SK-N-SH (cell line): ENCODE results near the gene PSME1. TPM values are rescaled to one million over a fixed set of nuclear protein-coding genes. Genes with fewer than 3 reads are reported as not detected.
A peak's percentile ranks its signal among the peaks of the same experiment; 100 is the strongest.

Experiments used
- CTCF ChIA-PET: fragments of 300-600, 350-600 bp; formaldehyde crosslinking; extraction: SDS; loops from one replicate; lab custom pipeline; 2021; lab: Yijun Ruan, JAX
- POLR2A ChIA-PET: fragments of 350-600 bp; sonication (Branson Sonifier 250); formaldehyde crosslinking; extraction: SDS; loops from one replicate; lab custom pipeline; 2020; ENCODE audit warnings: antibody characterized with exemption, inconsistent platforms; lab: Yijun Ruan, JAX
- DNase-seq: peaks from one replicate; pipeline ENCODE4 v3.0.0; 2012
- H2AFZ ChIP-seq: fragments of 200-600 bp; sonication (generic); 2 replicates; pipeline ENCODE4 v1.8.1; 2016; ENCODE audit warnings: antibody characterized with exemption, mild to moderate bottlenecking, low read depth
- H3F3A ChIP-seq: fragments of 200-600 bp; sonication (generic); replicated peaks from 2 replicates; pipeline ENCODE3; 2016; ENCODE audit warnings: antibody characterized with exemption, mild to moderate bottlenecking; ENCODE audit not compliant: insufficient read depth
- H3K27ac ChIP-seq, 2 experiments: fragments of 200-500 bp in 1 of 2; fragments of 200-600 bp in 1 of 2; sonication (Bioruptor generic) in 1 of 2; sonication (generic), shearing (Covaris generic) in 1 of 2; 2 replicates each; pipeline versions ENCODE4 v1.5.1 to v1.6.1; 2014 to 2016; ENCODE audit warnings: low read depth in 2 of 2, inconsistent platforms in 1 of 2, low read length in 1 of 2, mild to moderate bottlenecking in 1 of 2, mixed read lengths in 1 of 2
- H3K27me3 ChIP-seq: fragments of 200-600 bp; sonication (generic), shearing (Covaris generic); 2 replicates; pipeline ENCODE4 v1.6.1; 2016; ENCODE audit warnings: mixed run types; ENCODE audit not compliant: insufficient read depth
- H3K36me3 ChIP-seq, 2 experiments: fragments of 200-500 bp in 1 of 2; fragments of 200-600 bp in 1 of 2; sonication (Bioruptor generic) in 1 of 2; sonication (generic) in 1 of 2; replicated peaks in 1 of 2; 2 replicates each; pipeline versions ENCODE3 to v1.5.1; 2014 to 2016; ENCODE audit warnings: low read length in 1 of 2, mild to moderate bottlenecking in 1 of 2; ENCODE audit not compliant: insufficient read depth in 2 of 2, control insufficient read depth in 1 of 2
- H3K4me1 ChIP-seq, 2 experiments: fragments of 200-500 bp in 1 of 2; fragments of 200-600 bp in 1 of 2; sonication (Bioruptor generic) in 1 of 2; sonication (generic), shearing (Covaris generic) in 1 of 2; 2 replicates each; pipeline versions ENCODE4 v1.5.1 to v1.6.1; 2014 to 2016; ENCODE audit warnings: low read depth in 1 of 2, low read length in 1 of 2, mixed run types in 1 of 2; ENCODE audit not compliant: insufficient read depth in 2 of 2, control insufficient read depth in 1 of 2
- H3K4me2 ChIP-seq: fragments of 200-600 bp; sonication (generic), shearing (Covaris generic); 2 replicates; pipeline ENCODE4 v1.6.1; 2017; ENCODE audit warnings: mixed run types
- H3K4me3 ChIP-seq, 2 experiments: fragments of 200-500 bp in 1 of 2; fragments of 200-600 bp in 1 of 2; sonication (Bioruptor generic) in 1 of 2; sonication (generic), shearing (Covaris generic) in 1 of 2; 2 replicates each; pipeline versions ENCODE4 v1.5.1 to v1.8.1; 2014 to 2016; ENCODE audit warnings: low read depth in 2 of 2, inconsistent platforms in 1 of 2, low read length in 1 of 2, mild to moderate bottlenecking in 1 of 2, mixed read lengths in 1 of 2, moderate library complexity in 1 of 2
- H3K79me2 ChIP-seq: fragments of 200-600 bp; sonication (generic); 2 replicates; pipeline ENCODE4 v1.8.1; 2017; ENCODE audit warnings: mild to moderate bottlenecking; ENCODE audit not compliant: insufficient read depth
- H3K9ac ChIP-seq: fragments of 200-600 bp; sonication (generic); 2 replicates; pipeline ENCODE4 v1.6.1; 2017; ENCODE audit warnings: mixed run types
- H3K9me2 ChIP-seq: fragments of 200-600 bp; sonication (generic); 2 replicates; pipeline ENCODE4 v1.6.1; 2017; ENCODE audit warnings: mixed run types
- H3K9me3 ChIP-seq: fragments of 200-600 bp; sonication (generic); 2 replicates; pipeline ENCODE4 v1.6.1; 2017; ENCODE audit warnings: mixed run types, mild to moderate bottlenecking, moderate library complexity
- H4K20me1 ChIP-seq: fragments of 200-600 bp; sonication (generic); 2 replicates; pipeline ENCODE4 v1.6.1; 2017; ENCODE audit warnings: mild to moderate bottlenecking, mixed run types; ENCODE audit not compliant: insufficient read depth
- ELF1 ChIP-seq: IDR thresholded peaks from 2 replicates; pipeline ENCODE4 v1.4.0; 2012
- EP300 ChIP-seq, 2 experiments: IDR thresholded peaks; 2 replicates each; pipeline versions ENCODE4 v1.4.0 to v1.6.1; 2012; ENCODE audit warnings: borderline replicate concordance in 1 of 2, low read depth in 1 of 2, low read length in 1 of 2
- EZH2phosphoT487 ChIP-seq: fragments of 200-600 bp; sonication (generic); IDR thresholded peaks from 2 replicates; pipeline ENCODE4 v1.6.1; 2017; ENCODE audit warnings: low read depth, mixed run types, mild to moderate bottlenecking, antibody characterized with exemption, moderate library complexity, borderline replicate concordance
- FOSL2 ChIP-seq: IDR thresholded peaks from 2 replicates; pipeline ENCODE4 v1.4.0; 2012; ENCODE audit warnings: low read depth, mild to moderate bottlenecking, moderate library complexity, borderline replicate concordance
- FOXJ3 ChIP-seq: sonication (generic); formaldehyde crosslinking; IDR thresholded peaks from 2 replicates; pipeline ENCODE4 v1.5.1; 2020; ENCODE audit warnings: mild to moderate bottlenecking, missing genetic modification reagents
- GABPA ChIP-seq: IDR thresholded peaks from 2 replicates; pipeline ENCODE4 v1.4.0; 2012; ENCODE audit warnings: low read depth, mild to moderate bottlenecking
- GATA2 ChIP-seq: sonication (generic); formaldehyde crosslinking; IDR thresholded peaks from 2 replicates; pipeline ENCODE4 v1.5.0; 2020; ENCODE audit warnings: mild to moderate bottlenecking, missing genetic modification reagents
- MEF2A ChIP-seq: IDR thresholded peaks from 2 replicates; pipeline ENCODE4 v1.4.0; 2012; ENCODE audit warnings: low read depth, borderline replicate concordance
- MXI1 ChIP-seq: IDR thresholded peaks from 2 replicates; pipeline ENCODE4 v1.6.1; 2012; ENCODE audit warnings: mild to moderate bottlenecking, low read depth, low read length, improper control_type of control experiment
- NFIC ChIP-seq: IDR thresholded peaks from 2 replicates; pipeline ENCODE4 v1.4.0; 2012; ENCODE audit warnings: borderline replicate concordance
- PBX3 ChIP-seq: IDR thresholded peaks from 2 replicates; pipeline ENCODE4; 2012
- POLR2AphosphoS5 ChIP-seq: IDR thresholded peaks from 2 replicates; pipeline ENCODE4 v1.6.1; 2012; ENCODE audit warnings: low read depth, low read length
- RFX5 ChIP-seq: IDR thresholded peaks from 2 replicates; pipeline ENCODE4 v1.6.1; 2012; ENCODE audit warnings: mild to moderate bottlenecking, improper control_type of control experiment, low read length
- SIN3A ChIP-seq: IDR thresholded peaks from 2 replicates; pipeline ENCODE4 v1.6.1; 2012; ENCODE audit warnings: low read depth, mild to moderate bottlenecking, low read length, moderate library complexity, borderline replicate concordance
- SMC3 ChIP-seq: IDR thresholded peaks from 2 replicates; pipeline ENCODE4 v1.6.1; 2012; ENCODE audit warnings: low read depth, low read length, improper control_type of control experiment
- TAF1 ChIP-seq: IDR thresholded peaks from 2 replicates; pipeline ENCODE4 v1.6.1; 2012; ENCODE audit warnings: low read depth, mild to moderate bottlenecking, low read length, moderate library complexity, borderline replicate concordance
- WGBS: methylation state at CpG from one replicate; pipeline ENCODE4 v1.1.6; 2017; ENCODE audit warnings: low lambda C conversion rate; 5-methylcytosine and 5-hydroxymethylcytosine counted together
- polyA plus RNA-seq, 3 experiments: library from polyadenylated mRNA; depleted of rRNA; stranded (reverse); fragments of >200 nt; gene quantifications; 2 replicates each; pipeline ENCODE4 v1.2.3, GENCODE V29; 2012
- TF ChIP-seq, protein P1 (sequence below): IDR thresholded peaks from 2 replicates; pipeline ENCODE4 v1.6.1; 2012; ENCODE audit warnings: mild to moderate bottlenecking, low read depth, low read length, moderate library complexity
- TF ChIP-seq, protein P2 (sequence below): fragments of 150-350 bp; IDR thresholded peaks from 2 replicates; pipeline ENCODE4 v1.6.1; 2016; ENCODE audit warnings: mild to moderate bottlenecking, low read depth, low read length
- TF ChIP-seq, protein P3 (sequence below): IDR thresholded peaks from 2 replicates; pipeline ENCODE4 v1.4.0; 2012; ENCODE audit warnings: low read depth, borderline replicate concordance

The PSME1 gene
- polyA plus RNA-seq, 1 of the 3 experiments (the other 2 are of a cell fraction): 287 TPM

GRCh38 chr14:24116128-24116814 lies 19.7 kb upstream of the PSME1 start:
- Histone ChIP-seq H3F3A (peaks cover 11% of the 10 kb centered on the region), H3K9me2 (no peaks in the 10 kb centered on the region), H3K4me3 (peak overlapping the region; percentile 17 to 88; a peak in 1 of 4 replicates), H3K9ac (no peak overlapping the region; the same call in 1 of the 2 replicates), H3K36me3 (peaks cover 12 to 39% of the 10 kb centered on the region in 2 experiments), H3K27me3 (no peaks in the 10 kb centered on the region), H3K9me3 (no peaks in the 10 kb centered on the region), H3K79me2 (peaks cover 6% of the 10 kb centered on the region; the same call in 1 of the 2 replicates), H3K4me1 (peaks cover 10 to 17% of the 10 kb centered on the region in 2 experiments), H3K4me2 (peak overlapping the region; percentile 90), H3K27ac (no peak overlapping the region), H2AFZ (no peak overlapping the region), H4K20me1 (no peaks in the 10 kb centered on the region)
- WGBS: 79% methylated on average over 6 of the region's 6 CpGs
- CTCF ChIA-PET: interaction anchor here (0.8 to 3.8 kb wide), 6 partner anchors 7 to 70 kb away, joined by 3 to 16 read pairs (median 4); partner anchors contain the start of gene IRF9
- POLR2A ChIA-PET: interaction anchor here (0.9 to 3.2 kb wide), 2 partner anchors 20 kb away, joined by 5 to 21 read pairs; partner anchors contain the start of gene PSME1
- DNase-seq: no peak
- TF ChIP-seq MEF2A (no peak), GABPA (no peak), PBX3 (no peak), FOXJ3 (CRISPR knock-in tag) (no peak), ELF1 (no peak), POLR2AphosphoS5 (no peak)
- TF ChIP-seq, protein P1, sequence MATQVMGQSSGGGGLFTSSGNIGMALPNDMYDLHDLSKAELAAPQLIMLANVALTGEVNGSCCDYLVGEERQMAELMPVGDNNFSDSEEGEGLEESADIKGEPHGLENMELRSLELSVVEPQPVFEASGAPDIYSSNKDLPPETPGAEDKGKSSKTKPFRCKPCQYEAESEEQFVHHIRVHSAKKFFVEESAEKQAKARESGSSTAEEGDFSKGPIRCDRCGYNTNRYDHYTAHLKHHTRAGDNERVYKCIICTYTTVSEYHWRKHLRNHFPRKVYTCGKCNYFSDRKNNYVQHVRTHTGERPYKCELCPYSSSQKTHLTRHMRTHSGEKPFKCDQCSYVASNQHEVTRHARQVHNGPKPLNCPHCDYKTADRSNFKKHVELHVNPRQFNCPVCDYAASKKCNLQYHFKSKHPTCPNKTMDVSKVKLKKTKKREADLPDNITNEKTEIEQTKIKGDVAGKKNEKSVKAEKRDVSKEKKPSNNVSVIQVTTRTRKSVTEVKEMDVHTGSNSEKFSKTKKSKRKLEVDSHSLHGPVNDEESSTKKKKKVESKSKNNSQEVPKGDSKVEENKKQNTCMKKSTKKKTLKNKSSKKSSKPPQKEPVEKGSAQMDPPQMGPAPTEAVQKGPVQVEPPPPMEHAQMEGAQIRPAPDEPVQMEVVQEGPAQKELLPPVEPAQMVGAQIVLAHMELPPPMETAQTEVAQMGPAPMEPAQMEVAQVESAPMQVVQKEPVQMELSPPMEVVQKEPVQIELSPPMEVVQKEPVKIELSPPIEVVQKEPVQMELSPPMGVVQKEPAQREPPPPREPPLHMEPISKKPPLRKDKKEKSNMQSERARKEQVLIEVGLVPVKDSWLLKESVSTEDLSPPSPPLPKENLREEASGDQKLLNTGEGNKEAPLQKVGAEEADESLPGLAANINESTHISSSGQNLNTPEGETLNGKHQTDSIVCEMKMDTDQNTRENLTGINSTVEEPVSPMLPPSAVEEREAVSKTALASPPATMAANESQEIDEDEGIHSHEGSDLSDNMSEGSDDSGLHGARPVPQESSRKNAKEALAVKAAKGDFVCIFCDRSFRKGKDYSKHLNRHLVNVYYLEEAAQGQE: no peak
- TF ChIP-seq, protein P2, sequence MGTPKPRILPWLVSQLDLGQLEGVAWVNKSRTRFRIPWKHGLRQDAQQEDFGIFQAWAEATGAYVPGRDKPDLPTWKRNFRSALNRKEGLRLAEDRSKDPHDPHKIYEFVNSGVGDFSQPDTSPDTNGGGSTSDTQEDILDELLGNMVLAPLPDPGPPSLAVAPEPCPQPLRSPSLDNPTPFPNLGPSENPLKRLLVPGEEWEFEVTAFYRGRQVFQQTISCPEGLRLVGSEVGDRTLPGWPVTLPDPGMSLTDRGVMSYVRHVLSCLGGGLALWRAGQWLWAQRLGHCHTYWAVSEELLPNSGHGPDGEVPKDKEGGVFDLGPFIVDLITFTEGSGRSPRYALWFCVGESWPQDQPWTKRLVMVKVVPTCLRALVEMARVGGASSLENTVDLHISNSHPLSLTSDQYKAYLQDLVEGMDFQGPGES: no peak

DNA sequence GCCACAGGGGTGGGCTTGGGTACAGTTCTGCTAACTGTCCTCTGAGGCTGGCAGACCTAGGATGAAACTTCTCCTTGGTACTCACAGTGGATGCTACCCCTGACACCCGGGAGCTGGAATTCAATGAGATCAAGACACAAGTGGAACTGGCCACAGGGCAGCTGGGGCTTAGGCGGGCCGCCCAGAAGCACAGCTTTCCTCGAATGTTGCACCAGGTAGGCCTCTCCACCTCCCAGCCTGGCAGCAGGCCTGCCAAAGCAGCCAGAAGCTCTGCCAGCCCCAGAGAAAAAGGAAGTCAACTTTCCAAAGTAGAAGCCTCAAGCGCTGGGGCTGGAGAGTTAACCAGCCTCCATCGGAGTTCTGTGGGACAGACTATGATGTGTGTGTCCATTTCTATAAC lies 18.8 kb upstream of the PSME1 start:
- Histone ChIP-seq H3K79me2 (peaks cover 6% of the 10 kb centered on the region; the same call in 1 of the 2 replicates), H3K4me3 (no peak overlapping the region), H3K9ac (no peak overlapping the region), H4K20me1 (no peaks in the 10 kb centered on the region), H3K36me3 (peaks cover 12 to 44% of the 10 kb centered on the region in 2 experiments), H3K4me2 (no peak overlapping the region), H3K9me3 (no peaks in the 10 kb centered on the region), H3K27me3 (no peaks in the 10 kb centered on the region), H3F3A (peaks cover 11% of the 10 kb centered on the region), H2AFZ (no peak overlapping the region), H3K9me2 (no peaks in the 10 kb centered on the region), H3K27ac (no peak overlapping the region), H3K4me1 (peaks cover 10 to 17% of the 10 kb centered on the region in 2 experiments)
- DNase-seq: no peak
- ChIA-PET CTCF (interaction anchor here (1.1 to 3.8 kb wide), 5 partner anchors 8 to 69 kb away, joined by 3 to 16 read pairs (median 5); partner anchors contain the start of gene IRF9), POLR2A (interaction anchor here (0.9 kb wide), 1 partner anchor 19 kb away, joined by 5 read pairs; the partner anchor contains the start of gene PSME1)
- WGBS: 83% methylated on average over 5 of the region's 6 CpGs
- TF ChIP-seq FOSL2 (no peak), EZH2phosphoT487 (no peak), SMC3 (no peak), SIN3A (no peak), RFX5 (no peak), NFIC (no peak), GATA2 (CRISPR knock-in tag) (no peak), MXI1 (no peak), POLR2AphosphoS5 (no peak), EP300 (IDR thresholded peaks at IDR 0.05; ENCODE audit: borderline replicate concordance in 1 of 2, low read depth in 1 of 2, low read length in 1 of 2) (no peak), TAF1 (no peak)
- TF ChIP-seq, protein P3, sequence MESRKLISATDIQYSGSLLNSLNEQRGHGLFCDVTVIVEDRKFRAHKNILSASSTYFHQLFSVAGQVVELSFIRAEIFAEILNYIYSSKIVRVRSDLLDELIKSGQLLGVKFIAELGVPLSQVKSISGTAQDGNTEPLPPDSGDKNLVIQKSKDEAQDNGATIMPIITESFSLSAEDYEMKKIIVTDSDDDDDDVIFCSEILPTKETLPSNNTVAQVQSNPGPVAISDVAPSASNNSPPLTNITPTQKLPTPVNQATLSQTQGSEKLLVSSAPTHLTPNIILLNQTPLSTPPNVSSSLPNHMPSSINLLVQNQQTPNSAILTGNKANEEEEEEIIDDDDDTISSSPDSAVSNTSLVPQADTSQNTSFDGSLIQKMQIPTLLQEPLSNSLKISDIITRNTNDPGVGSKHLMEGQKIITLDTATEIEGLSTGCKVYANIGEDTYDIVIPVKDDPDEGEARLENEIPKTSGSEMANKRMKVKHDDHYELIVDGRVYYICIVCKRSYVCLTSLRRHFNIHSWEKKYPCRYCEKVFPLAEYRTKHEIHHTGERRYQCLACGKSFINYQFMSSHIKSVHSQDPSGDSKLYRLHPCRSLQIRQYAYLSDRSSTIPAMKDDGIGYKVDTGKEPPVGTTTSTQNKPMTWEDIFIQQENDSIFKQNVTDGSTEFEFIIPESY: no peak
